Liver (tissue), 9 donors: ENCODE data around the gene TP63. TPM values are rescaled to one million over a fixed set of nuclear protein-coding genes. Genes with fewer than 3 reads are reported as not detected.

Experiments
- DNase-seq: peaks from one replicate; pipeline ENCODE4 v3.0.0-alpha.2; 2017; ENCODE audit warnings: low spot score
- H3K27ac ChIP-seq, 2 donors: one replicate each; pipeline ENCODE4 v1.7.0; 2013; ENCODE audit warnings: inconsistent platforms in 2 of 2, low read length in 2 of 2, control low read depth in 1 of 2, low read depth in 1 of 2, mild to moderate bottlenecking in 1 of 2
- H3K27me3 ChIP-seq, 4 donors: one replicate each; pipeline versions ENCODE4 v1.6.1 to v1.7.0; 2013; ENCODE audit warnings: low read length in 3 of 4, inconsistent platforms in 1 of 4, mild to moderate bottlenecking in 1 of 4, moderate library complexity in 1 of 4; ENCODE audit not compliant: control insufficient read depth in 4 of 4, insufficient read depth in 4 of 4
- H3K36me3 ChIP-seq, 4 donors: one replicate each; pipeline versions ENCODE4 v1.6.1 to v1.7.0; 2013; ENCODE audit warnings: low read length in 3 of 4, mild to moderate bottlenecking in 3 of 4, low read depth in 1 of 4, moderate library complexity in 1 of 4; ENCODE audit not compliant: control insufficient read depth in 4 of 4, insufficient read depth in 3 of 4
- H3K4me1 ChIP-seq, 4 donors: one replicate each; pipeline versions ENCODE4 v1.6.1 to v1.7.0; 2013; ENCODE audit warnings: low read length in 3 of 4, mild to moderate bottlenecking in 3 of 4, moderate library complexity in 1 of 4; ENCODE audit not compliant: control insufficient read depth in 4 of 4, insufficient read depth in 4 of 4
- H3K4me3 ChIP-seq, 3 donors: one replicate each; pipeline versions ENCODE4 v1.6.1 to v1.7.0; 2013; ENCODE audit warnings: low read length in 3 of 3, control low read depth in 1 of 3, low read depth in 1 of 3, mild to moderate bottlenecking in 1 of 3
- H3K9ac ChIP-seq, 2 donors: one replicate each; pipeline ENCODE4 v1.7.0; 2013; ENCODE audit warnings: low read length in 2 of 2, mild to moderate bottlenecking in 2 of 2, moderate library complexity in 2 of 2, control low read depth in 1 of 2, low read depth in 1 of 2
- H3K9me3 ChIP-seq, 4 donors: one replicate each; pipeline versions ENCODE4 v1.6.1 to v1.7.0; 2013; ENCODE audit warnings: low read length in 3 of 4; ENCODE audit not compliant: control insufficient read depth in 4 of 4
- EGR1 ChIP-seq, 2 donors: IDR thresholded peaks; 2 replicates each; pipeline ENCODE4 v1.6.1; 2016 to 2018; ENCODE audit warnings: antibody characterized with exemption in 2 of 2, low read depth in 2 of 2
- FOXA1 ChIP-seq: IDR thresholded peaks from 2 replicates; pipeline ENCODE4 v1.6.1; 2016; ENCODE audit warnings: antibody characterized with exemption
- FOXA2 ChIP-seq: IDR thresholded peaks from 2 replicates; pipeline ENCODE4 v1.6.1; 2016; ENCODE audit warnings: antibody characterized with exemption
- GABPA ChIP-seq, 2 donors: IDR thresholded peaks in 1 of 2; conservative IDR thresholded peaks in 1 of 2; 2 replicates each; pipeline ENCODE4 v1.6.1; 2016; ENCODE audit warnings: antibody characterized with exemption in 2 of 2, mild to moderate bottlenecking in 1 of 2, moderate library complexity in 1 of 2
- HNF4A ChIP-seq, 2 donors: conservative IDR thresholded peaks; 2 replicates each; pipeline ENCODE4 v1.6.1; 2016; ENCODE audit warnings: antibody characterized with exemption in 2 of 2, mild to moderate bottlenecking in 2 of 2
- HNF4G ChIP-seq: IDR thresholded peaks from 2 replicates; pipeline ENCODE4 v1.6.1; 2016; ENCODE audit warnings: antibody characterized with exemption
- JUND ChIP-seq, 2 donors: IDR thresholded peaks; 2 replicates each; pipeline ENCODE4 v1.6.1; 2016; ENCODE audit warnings: antibody characterized with exemption in 2 of 2
- RXRA ChIP-seq, 2 donors: IDR thresholded peaks; 2 replicates each; pipeline ENCODE4 v1.6.1; 2017 to 2018; ENCODE audit warnings: antibody characterized with exemption in 2 of 2, mild to moderate bottlenecking in 1 of 2
- SP1 ChIP-seq: IDR thresholded peaks from 2 replicates; pipeline ENCODE4 v1.6.1; 2018; ENCODE audit warnings: antibody characterized with exemption, mild to moderate bottlenecking
- TAF1 ChIP-seq: conservative IDR thresholded peaks from 2 replicates; pipeline ENCODE4 v1.6.1; 2016; ENCODE audit warnings: antibody characterized with exemption, mild to moderate bottlenecking
- YY1 ChIP-seq: IDR thresholded peaks from 2 replicates; pipeline ENCODE4 v1.6.1; 2016; ENCODE audit warnings: antibody characterized with exemption, mild to moderate bottlenecking
- WGBS: extraction: QIAGEN DNeasy Blood & Tissue Kit; methylation state at CpG from one replicate; pipeline ENCODE4 v1.1.7; 2013; 5-methylcytosine and 5-hydroxymethylcytosine counted together
- polyA plus RNA-seq, 2 donors: library from polyadenylated mRNA; stranded (reverse) in 1 of 2; unstranded in 1 of 2; fragments of 200-250 nt in 1 of 2; fragments of >200 nt in 1 of 2; fragmentation: Nextera tagmentation in 1 of 2; extraction: Ambion mirVana in 1 of 2; gene quantifications; one replicate each; pipeline versions ENCODE4 v1.2.1 to v1.2.3, GENCODE V29; 2013 to 2015
- total RNA-seq, 2 donors: library from RNA; depleted of rRNA; stranded (reverse); fragments of >200 nt; gene quantifications; one replicate each; pipeline ENCODE4 v1.2.3, GENCODE V29; 2014
- TF ChIP-seq, protein P1 (sequence below): IDR thresholded peaks from 2 replicates; pipeline ENCODE4 v1.6.1; 2016; ENCODE audit warnings: antibody characterized with exemption, mild to moderate bottlenecking
- TF ChIP-seq, protein P2 (sequence below): IDR thresholded peaks from 2 replicates; pipeline ENCODE4 v1.6.1; 2016; ENCODE audit warnings: antibody characterized with exemption
- TF ChIP-seq, protein P3 (sequence below): IDR thresholded peaks from 2 replicates; pipeline ENCODE4 v1.6.1; 2016; ENCODE audit warnings: antibody characterized with exemption
- TF ChIP-seq, protein P4 (sequence below): IDR thresholded peaks from 2 replicates; pipeline ENCODE4 v1.6.1; 2016; ENCODE audit warnings: antibody characterized with exemption
- TF ChIP-seq, protein P5 (sequence below): fragments of 150-350 bp; IDR thresholded peaks from 2 replicates; pipeline ENCODE4 v1.5.1; 2017; ENCODE audit warnings: improper control_type of control experiment, low read depth, low read length; ENCODE audit not compliant: missing input control
- donor health status: healthy.
- donor health status: healthy.
- donor health status: healthy.
- donor health status: healthy.
- donor health status: healthy.

The TP63 gene
- total and polyA plus RNA-seq, 4 donors = under 0.01 to 0.08 (median 0.05) TPM; not detected in 1

DNA sequence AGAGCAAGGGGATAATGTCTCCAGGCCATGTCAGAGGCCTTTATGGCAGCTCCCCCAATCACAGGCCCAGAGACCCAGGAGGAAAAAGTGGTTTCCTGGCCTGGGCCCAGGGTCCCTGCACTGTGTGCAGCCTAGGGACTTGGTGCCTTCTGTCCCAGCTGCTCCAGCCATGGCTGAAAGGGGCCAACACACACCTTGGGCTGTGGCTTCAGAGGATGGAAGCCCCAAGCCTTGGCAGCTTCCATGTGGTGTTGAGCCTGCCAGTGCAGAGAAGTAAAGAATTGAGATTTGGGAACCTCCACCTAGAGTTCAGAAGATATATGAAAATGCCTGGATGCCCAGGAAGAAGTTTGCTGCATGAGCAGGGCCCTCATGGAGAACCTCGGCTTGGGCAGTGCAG is 18.1 kb upstream of the TP63 start:
- Histone ChIP-seq H3K4me1 (peaks cover 0 to 7% (median 4%) of the 10 kb centered on the region in 4 donors), H3K9me3 (no peaks in the 10 kb centered on the region), H3K27ac (no peak overlapping the region), H3K27me3 (no peaks in the 10 kb centered on the region), H3K9ac (no peak overlapping the region), H3K4me3 (no peak overlapping the region), H3K36me3 (no peaks in the 10 kb centered on the region)
- WGBS = 98% methylated on average over 1 of the region's 1 CpG
- no peak for DNase-seq
- TF ChIP-seq, protein P1, sequence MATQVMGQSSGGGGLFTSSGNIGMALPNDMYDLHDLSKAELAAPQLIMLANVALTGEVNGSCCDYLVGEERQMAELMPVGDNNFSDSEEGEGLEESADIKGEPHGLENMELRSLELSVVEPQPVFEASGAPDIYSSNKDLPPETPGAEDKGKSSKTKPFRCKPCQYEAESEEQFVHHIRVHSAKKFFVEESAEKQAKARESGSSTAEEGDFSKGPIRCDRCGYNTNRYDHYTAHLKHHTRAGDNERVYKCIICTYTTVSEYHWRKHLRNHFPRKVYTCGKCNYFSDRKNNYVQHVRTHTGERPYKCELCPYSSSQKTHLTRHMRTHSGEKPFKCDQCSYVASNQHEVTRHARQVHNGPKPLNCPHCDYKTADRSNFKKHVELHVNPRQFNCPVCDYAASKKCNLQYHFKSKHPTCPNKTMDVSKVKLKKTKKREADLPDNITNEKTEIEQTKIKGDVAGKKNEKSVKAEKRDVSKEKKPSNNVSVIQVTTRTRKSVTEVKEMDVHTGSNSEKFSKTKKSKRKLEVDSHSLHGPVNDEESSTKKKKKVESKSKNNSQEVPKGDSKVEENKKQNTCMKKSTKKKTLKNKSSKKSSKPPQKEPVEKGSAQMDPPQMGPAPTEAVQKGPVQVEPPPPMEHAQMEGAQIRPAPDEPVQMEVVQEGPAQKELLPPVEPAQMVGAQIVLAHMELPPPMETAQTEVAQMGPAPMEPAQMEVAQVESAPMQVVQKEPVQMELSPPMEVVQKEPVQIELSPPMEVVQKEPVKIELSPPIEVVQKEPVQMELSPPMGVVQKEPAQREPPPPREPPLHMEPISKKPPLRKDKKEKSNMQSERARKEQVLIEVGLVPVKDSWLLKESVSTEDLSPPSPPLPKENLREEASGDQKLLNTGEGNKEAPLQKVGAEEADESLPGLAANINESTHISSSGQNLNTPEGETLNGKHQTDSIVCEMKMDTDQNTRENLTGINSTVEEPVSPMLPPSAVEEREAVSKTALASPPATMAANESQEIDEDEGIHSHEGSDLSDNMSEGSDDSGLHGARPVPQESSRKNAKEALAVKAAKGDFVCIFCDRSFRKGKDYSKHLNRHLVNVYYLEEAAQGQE = no peak
- TF ChIP-seq SP1 = no peak
- TF ChIP-seq JUND (IDR thresholded peaks at IDR 0.05) = no peak
- TF ChIP-seq, protein P2, sequence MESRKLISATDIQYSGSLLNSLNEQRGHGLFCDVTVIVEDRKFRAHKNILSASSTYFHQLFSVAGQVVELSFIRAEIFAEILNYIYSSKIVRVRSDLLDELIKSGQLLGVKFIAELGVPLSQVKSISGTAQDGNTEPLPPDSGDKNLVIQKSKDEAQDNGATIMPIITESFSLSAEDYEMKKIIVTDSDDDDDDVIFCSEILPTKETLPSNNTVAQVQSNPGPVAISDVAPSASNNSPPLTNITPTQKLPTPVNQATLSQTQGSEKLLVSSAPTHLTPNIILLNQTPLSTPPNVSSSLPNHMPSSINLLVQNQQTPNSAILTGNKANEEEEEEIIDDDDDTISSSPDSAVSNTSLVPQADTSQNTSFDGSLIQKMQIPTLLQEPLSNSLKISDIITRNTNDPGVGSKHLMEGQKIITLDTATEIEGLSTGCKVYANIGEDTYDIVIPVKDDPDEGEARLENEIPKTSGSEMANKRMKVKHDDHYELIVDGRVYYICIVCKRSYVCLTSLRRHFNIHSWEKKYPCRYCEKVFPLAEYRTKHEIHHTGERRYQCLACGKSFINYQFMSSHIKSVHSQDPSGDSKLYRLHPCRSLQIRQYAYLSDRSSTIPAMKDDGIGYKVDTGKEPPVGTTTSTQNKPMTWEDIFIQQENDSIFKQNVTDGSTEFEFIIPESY = no peak
- TF ChIP-seq HNF4G = no peak
- TF ChIP-seq, protein P3, sequence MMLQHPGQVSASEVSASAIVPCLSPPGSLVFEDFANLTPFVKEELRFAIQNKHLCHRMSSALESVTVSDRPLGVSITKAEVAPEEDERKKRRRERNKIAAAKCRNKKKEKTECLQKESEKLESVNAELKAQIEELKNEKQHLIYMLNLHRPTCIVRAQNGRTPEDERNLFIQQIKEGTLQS = no peak
- no peak for TF ChIP-seq FOXA2
- no peak for TF ChIP-seq TAF1
- TF ChIP-seq, protein P4, sequence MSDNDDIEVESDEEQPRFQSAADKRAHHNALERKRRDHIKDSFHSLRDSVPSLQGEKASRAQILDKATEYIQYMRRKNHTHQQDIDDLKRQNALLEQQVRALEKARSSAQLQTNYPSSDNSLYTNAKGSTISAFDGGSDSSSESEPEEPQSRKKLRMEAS = no peak
- no peak for TF ChIP-seq YY1
- TF ChIP-seq, protein P5, sequence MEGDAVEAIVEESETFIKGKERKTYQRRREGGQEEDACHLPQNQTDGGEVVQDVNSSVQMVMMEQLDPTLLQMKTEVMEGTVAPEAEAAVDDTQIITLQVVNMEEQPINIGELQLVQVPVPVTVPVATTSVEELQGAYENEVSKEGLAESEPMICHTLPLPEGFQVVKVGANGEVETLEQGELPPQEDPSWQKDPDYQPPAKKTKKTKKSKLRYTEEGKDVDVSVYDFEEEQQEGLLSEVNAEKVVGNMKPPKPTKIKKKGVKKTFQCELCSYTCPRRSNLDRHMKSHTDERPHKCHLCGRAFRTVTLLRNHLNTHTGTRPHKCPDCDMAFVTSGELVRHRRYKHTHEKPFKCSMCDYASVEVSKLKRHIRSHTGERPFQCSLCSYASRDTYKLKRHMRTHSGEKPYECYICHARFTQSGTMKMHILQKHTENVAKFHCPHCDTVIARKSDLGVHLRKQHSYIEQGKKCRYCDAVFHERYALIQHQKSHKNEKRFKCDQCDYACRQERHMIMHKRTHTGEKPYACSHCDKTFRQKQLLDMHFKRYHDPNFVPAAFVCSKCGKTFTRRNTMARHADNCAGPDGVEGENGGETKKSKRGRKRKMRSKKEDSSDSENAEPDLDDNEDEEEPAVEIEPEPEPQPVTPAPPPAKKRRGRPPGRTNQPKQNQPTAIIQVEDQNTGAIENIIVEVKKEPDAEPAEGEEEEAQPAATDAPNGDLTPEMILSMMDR = no peak
- TF ChIP-seq HNF4A (conservative IDR thresholded peaks at IDR 0.05) = no peak
- TF ChIP-seq RXRA (IDR thresholded peaks at IDR 0.05) = no peak

DNA sequence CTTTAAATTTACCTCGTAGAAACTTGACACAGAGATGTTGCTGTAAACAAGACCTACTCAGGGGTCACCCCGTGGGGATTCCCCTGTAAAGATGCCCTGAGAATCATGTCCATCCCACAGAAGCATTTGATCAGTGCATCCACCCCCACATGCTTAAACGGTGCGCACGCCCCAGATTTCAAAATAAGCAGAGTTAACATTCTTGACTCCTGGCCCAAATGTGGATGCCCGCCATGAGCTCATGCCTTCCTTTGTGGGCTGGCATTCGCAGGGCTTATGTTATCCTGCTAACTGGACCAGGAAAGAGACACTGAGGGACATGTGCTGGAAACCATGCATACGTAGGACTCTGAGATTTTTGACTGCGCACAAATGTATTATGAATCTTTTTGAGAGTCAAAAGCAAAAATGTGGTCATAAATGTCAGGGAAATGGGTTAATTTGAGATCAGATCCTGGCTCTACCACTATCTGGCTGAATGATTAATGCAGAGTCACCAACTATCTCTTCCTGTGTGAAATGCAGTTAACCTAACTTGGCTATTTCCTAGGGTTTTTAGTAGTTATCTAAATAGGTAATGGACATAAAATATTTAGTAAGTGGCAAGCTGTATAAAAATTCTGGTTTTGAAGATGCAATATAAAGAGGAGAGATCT is 9.1 kb upstream of the TP63 start:
- H3K4me1 ChIP-seq = no peaks in the 10 kb centered on the region
- no peak overlapping the region for H3K9ac ChIP-seq
- no peak overlapping the region for H3K4me3 ChIP-seq
- WGBS = 80% methylated on average over 9 of the region's 9 CpGs
- no peaks in the 10 kb centered on the region for H3K27me3 ChIP-seq
- H3K9me3 ChIP-seq = no peaks in the 10 kb centered on the region
- no peaks in the 10 kb centered on the region for H3K36me3 ChIP-seq
- H3K27ac ChIP-seq = no peak overlapping the region
- no peak for TF ChIP-seq EGR1 (IDR thresholded peaks at IDR 0.05; ENCODE audit: low read depth in 2 of 2)
- no peak for TF ChIP-seq GABPA (IDR thresholded peaks at IDR 0.05 in 1 of 2, conservative IDR thresholded peaks at IDR 0.05 in 1 of 2)
- TF ChIP-seq, protein P4 = no peak
- no peak for TF ChIP-seq SP1
- no peak for TF ChIP-seq HNF4A (conservative IDR thresholded peaks at IDR 0.05)
- TF ChIP-seq FOXA1 = no peak
- no peak for TF ChIP-seq HNF4G
- no peak for DNase-seq
